ENCODE data around the gene ZHX3. TPM values are rescaled to one million over a fixed set of nuclear protein-coding genes. Genes with fewer than 3 reads are reported as not detected.
"Not testable (repeated sequence)": the region's sequence is repeated elsewhere in the genome, so short reads cannot be mapped to it uniquely, and the experiment has no call there.

The ZHX3 gene
- total and polyA plus RNA-seq, 2 donors (not counting 1 experiment from before 2014, with no cell fraction given), result 4.3 to 22.2 TPM

DNA sequence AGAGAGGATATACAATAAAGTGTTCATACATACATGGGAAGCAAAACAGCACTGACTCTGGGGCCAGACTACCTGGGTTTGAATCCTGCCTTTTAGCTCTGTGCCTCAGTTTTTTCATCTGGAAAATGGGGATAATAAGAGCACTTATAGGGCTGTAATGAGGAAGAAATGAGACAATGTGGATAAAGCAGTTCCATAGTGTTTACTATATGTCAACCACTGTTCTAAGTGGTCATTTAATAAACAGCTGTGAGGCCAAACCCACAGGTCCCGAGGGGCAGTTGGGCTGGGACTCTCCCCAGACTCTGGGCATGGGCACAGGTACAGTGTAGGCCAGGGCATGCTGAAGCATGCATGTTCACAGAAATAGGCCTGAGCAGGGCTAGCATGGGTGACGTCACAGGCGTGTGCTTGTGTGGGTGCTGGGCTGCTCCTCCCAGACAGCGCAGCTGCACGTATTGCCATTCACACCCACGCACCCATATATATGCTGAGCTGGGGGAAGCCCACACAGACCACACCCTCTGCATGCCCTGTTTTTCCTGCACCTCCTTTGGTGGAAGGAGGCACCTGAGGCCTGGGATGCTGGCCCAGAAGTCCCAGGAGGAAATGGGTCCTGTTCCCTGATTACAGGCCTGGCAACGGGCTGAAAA, 183.7 kb downstream of the ZHX3 start:
- peaks cover 15 to 32% of the 10 kb centered on the region in 2 donors for H3K4me1 ChIP-seq (ENCODE audit: control insufficient read depth in 2 of 2, insufficient read depth in 2 of 2, low read length in 2 of 2)
- no peaks in the 10 kb centered on the region for H3K27me3 ChIP-seq (replicated peaks in 1 of 4; ENCODE audit: control extremely low read depth in 1 of 4, control insufficient read depth in 3 of 4, insufficient read depth in 4 of 4, low read length in 3 of 4)
- Mint-ChIP-seq H3K9me3 (ENCODE audit: insufficient read depth) (no peaks in the 10 kb centered on the region), H3K27ac (peak overlapping the region; percentile 11), H3K4me1 (peaks cover 35% of the 10 kb centered on the region), H3K4me3 (no peak overlapping the region), H3K27me3 (no peaks in the 10 kb centered on the region)
- intact Hi-C loops (cut with micrococcal nuclease), result no loop called here
- peak; percentile 16 for ATAC-seq (ENCODE audit: low read depth)
- WGBS (ENCODE audit: insufficient coverage), result 63% methylated on average over 7 of the region's 7 CpGs
- H3K9me3 ChIP-seq (ENCODE audit: control extremely low read depth in 1 of 3, control insufficient read depth in 2 of 3, insufficient read depth in 1 of 3, low read length in 2 of 3), result no peaks in the 10 kb centered on the region
- H3K36me3 ChIP-seq (replicated peaks in 1 of 2; ENCODE audit: control extremely low read depth in 1 of 2, control insufficient read depth in 1 of 2, extremely low read depth in 1 of 2, insufficient read depth in 2 of 2, low read length in 1 of 2), result no peaks in the 10 kb centered on the region
- ChIA-PET CTCF (interaction anchor here (0.7 to 10.0 kb wide), 21 partner anchors 10 to 220 kb away, joined by 3 to 122 read pairs (median 5); partner anchors contain the start of gene LPIN3), POLR2A (interaction anchor here (1.1 to 1.5 kb wide), 2 partner anchors 23 to 39 kb away, joined by 5 to 9 read pairs; no protein-coding TSS in a partner anchor)
- no peak for TF ChIP-seq EZH2 (IDR thresholded peaks at IDR 0.05; ENCODE audit: borderline replicate concordance, insufficient read depth, low read depth, low read length, poor library complexity, severe bottlenecking)
- TF ChIP-seq, protein P1, sequence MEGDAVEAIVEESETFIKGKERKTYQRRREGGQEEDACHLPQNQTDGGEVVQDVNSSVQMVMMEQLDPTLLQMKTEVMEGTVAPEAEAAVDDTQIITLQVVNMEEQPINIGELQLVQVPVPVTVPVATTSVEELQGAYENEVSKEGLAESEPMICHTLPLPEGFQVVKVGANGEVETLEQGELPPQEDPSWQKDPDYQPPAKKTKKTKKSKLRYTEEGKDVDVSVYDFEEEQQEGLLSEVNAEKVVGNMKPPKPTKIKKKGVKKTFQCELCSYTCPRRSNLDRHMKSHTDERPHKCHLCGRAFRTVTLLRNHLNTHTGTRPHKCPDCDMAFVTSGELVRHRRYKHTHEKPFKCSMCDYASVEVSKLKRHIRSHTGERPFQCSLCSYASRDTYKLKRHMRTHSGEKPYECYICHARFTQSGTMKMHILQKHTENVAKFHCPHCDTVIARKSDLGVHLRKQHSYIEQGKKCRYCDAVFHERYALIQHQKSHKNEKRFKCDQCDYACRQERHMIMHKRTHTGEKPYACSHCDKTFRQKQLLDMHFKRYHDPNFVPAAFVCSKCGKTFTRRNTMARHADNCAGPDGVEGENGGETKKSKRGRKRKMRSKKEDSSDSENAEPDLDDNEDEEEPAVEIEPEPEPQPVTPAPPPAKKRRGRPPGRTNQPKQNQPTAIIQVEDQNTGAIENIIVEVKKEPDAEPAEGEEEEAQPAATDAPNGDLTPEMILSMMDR (IDR thresholded peaks at IDR 0.05), result no peak
- peak; percentile 68 for DNase-seq
- no peak overlapping the region for H3K4me2 ChIP-seq (replicated peaks; ENCODE audit: low read depth, low read length, poor library complexity, severe bottlenecking)
- peaks cover 6% of the 10 kb centered on the region for H3K79me2 ChIP-seq (ENCODE audit: control insufficient read depth, insufficient read depth, low read length)
- no peak overlapping the region for H3K9ac ChIP-seq (ENCODE audit: low read length)
- no peak overlapping the region for H2AFZ ChIP-seq (ENCODE audit: insufficient read depth, low read depth, low read length, poor library complexity, severe bottlenecking)
- H3K4me3 ChIP-seq (ENCODE audit: control extremely low read depth in 1 of 5, extremely low read depth in 1 of 5, insufficient read depth in 1 of 5, low read depth in 2 of 5, low read length in 4 of 5), result no peak overlapping the region
- H3K27ac ChIP-seq (ENCODE audit: low read length in 2 of 2), result no peak overlapping the region
- no peaks in the 10 kb centered on the region for H4K20me1 ChIP-seq (ENCODE audit: control insufficient read depth, insufficient read depth, low read length, poor library complexity, severe bottlenecking)

DNA sequence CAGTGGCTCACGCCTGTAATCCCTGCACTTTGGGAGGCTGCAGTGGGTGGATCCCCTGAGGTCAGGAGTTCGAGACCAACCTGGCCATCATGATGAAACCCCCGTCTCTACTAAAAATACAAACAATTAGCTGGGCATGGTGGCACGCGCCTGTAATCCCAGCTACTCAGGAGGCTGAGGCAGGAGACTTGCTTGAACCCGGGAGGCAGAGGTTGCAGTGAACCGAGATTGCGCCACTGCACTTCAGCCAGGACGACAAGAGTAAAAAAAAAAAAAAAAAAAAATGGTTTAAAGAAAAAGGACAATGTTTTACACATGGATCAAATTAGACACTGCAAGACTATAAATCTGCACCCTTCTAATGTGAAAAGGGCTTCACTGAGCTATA, 185.1 kb downstream of the ZHX3 start:
- H3K4me1 ChIP-seq (ENCODE audit: control insufficient read depth in 2 of 2, insufficient read depth in 2 of 2, low read length in 2 of 2), result peaks cover 6 to 21% of the 10 kb centered on the region in 2 donors
- H3K27me3 Mint-ChIP-seq; H3K79me2 ChIP-seq (ENCODE audit: control insufficient read depth, insufficient read depth, low read length); H3K9me3 ChIP-seq (ENCODE audit: control extremely low read depth in 1 of 3, control insufficient read depth in 2 of 3, insufficient read depth in 1 of 3, low read length in 2 of 3); H3K36me3 ChIP-seq (replicated peaks in 1 of 2; ENCODE audit: control extremely low read depth in 1 of 2, control insufficient read depth in 1 of 2, extremely low read depth in 1 of 2, insufficient read depth in 2 of 2, low read length in 1 of 2); H3K27me3 ChIP-seq (replicated peaks in 1 of 4; ENCODE audit: control extremely low read depth in 1 of 4, control insufficient read depth in 3 of 4, insufficient read depth in 4 of 4, low read length in 3 of 4); H3K4me2 ChIP-seq (replicated peaks; ENCODE audit: low read depth, low read length, poor library complexity, severe bottlenecking); H3K4me3 ChIP-seq (ENCODE audit: control extremely low read depth in 1 of 5, extremely low read depth in 1 of 5, insufficient read depth in 1 of 5, low read depth in 2 of 5, low read length in 4 of 5); DNase-seq; H3K27ac ChIP-seq (ENCODE audit: low read length in 2 of 2); H3K9me3 Mint-ChIP-seq (ENCODE audit: insufficient read depth); H3K4me3 Mint-ChIP-seq; H4K20me1 ChIP-seq (ENCODE audit: control insufficient read depth, insufficient read depth, low read length, poor library complexity, severe bottlenecking); ATAC-seq (ENCODE audit: low read depth); intact Hi-C loops (cut with micrococcal nuclease); H3K27ac Mint-ChIP-seq; H2AFZ ChIP-seq (ENCODE audit: insufficient read depth, low read depth, low read length, poor library complexity, severe bottlenecking); H3K9ac ChIP-seq (ENCODE audit: low read length): not testable (repeated sequence)
- CTCF ChIA-PET, result interaction anchor here (0.7 to 10.0 kb wide), 5 partner anchors 16 to 207 kb away, joined by 3 to 122 read pairs (median 16); partner anchors contain the start of gene LPIN3
- WGBS (ENCODE audit: insufficient coverage), result 93% methylated on average over 6 of the region's 9 CpGs
- peaks cover 28% of the 10 kb centered on the region for H3K4me1 Mint-ChIP-seq
- POLR2A ChIA-PET, result interaction anchor here (0.6 kb wide), 1 partner anchor 121 kb away, joined by 3 read pairs; no protein-coding TSS in a partner anchor

All from B cell (primary cell).